HCT116 (cell line): Measurements from ENCODE around the gene PTGIR. TPM values are rescaled to one million over a fixed set of nuclear protein-coding genes. Genes with fewer than 3 reads are reported as not detected.

Experiments
- ATAC-seq: fragments of 200-7000 bp; cut with Tn5 transposase; 2 replicates; pipeline ENCODE4 v1.9.1; 2020; ENCODE audit warnings: mild to moderate bottlenecking, moderate library complexity
- BruUV-seq: library from RNA; stranded (reverse); fragments of 400-500 nt; replicated peaks from 2 replicates; lab custom pipeline; 2021; lab: Mats Ljungman, UMichigan
- CTCF ChIA-PET: fragments of 300-600 bp; sonication (Branson Sonifier 250); formaldehyde crosslinking; loops from one replicate; lab custom pipeline; 2021; ENCODE audit warnings: antibody characterized with exemption; lab: Charles Lee
- POLR2A ChIA-PET: fragments of 300-600, 350-600 bp; sonication (Branson Sonifier 250); formaldehyde crosslinking; loops from one replicate; lab custom pipeline; 2021; ENCODE audit warnings: antibody characterized with exemption; lab: Charles Lee
- RAD21 ChIA-PET, 2 experiments: fragments of 300-600 bp; sonication (Branson Sonifier 250); formaldehyde crosslinking; loops; one replicate each; lab custom pipeline; 2023; ENCODE audit warnings: low total read pairs in 2 of 2; ENCODE audit not compliant: uncharacterized antibody in 2 of 2, unreplicated experiment in 2 of 2, low non-redundant PET in 1 of 2; lab: Charles Lee
- DNase-seq: peaks from one replicate; pipeline ENCODE4 v3.0.0-alpha.2; 2010; ENCODE audit warnings: low read depth, low spot score
- H2AFZ ChIP-seq: fragments of 200-600 bp; shearing (Covaris generic), sonication (generic); 2 replicates; pipeline ENCODE4 v1.6.1; 2017; ENCODE audit warnings: low read depth, mixed run types, mixed read lengths, antibody characterized with exemption, low read length; ENCODE audit not compliant: poor library complexity, severe bottlenecking
- H3K27ac ChIP-seq: 2 replicates; pipeline ENCODE4 v1.5.1; 2012; ENCODE audit warnings: low read depth, low read length
- H3K27me3 ChIP-seq: fragments of 200-600 bp; sonication (generic); 2 replicates; pipeline ENCODE4 v1.6.1; 2016; ENCODE audit warnings: mixed run types, low read length, mixed read lengths; ENCODE audit not compliant: insufficient read depth
- H3K36me3 ChIP-seq, 2 experiments: fragments of 200-500 bp in 1 of 2; fragments of 200-600 bp in 1 of 2; sonication (Bioruptor generic) in 1 of 2; sonication (generic) in 1 of 2; 2 replicates each; pipeline versions ENCODE4 v1.5.1 to v1.6.1; 2014 to 2016; ENCODE audit warnings: low read length in 2 of 2, inconsistent platforms in 1 of 2, mixed read lengths in 1 of 2, mixed run types in 1 of 2; ENCODE audit not compliant: insufficient read depth in 2 of 2, control insufficient read depth in 1 of 2
- H3K4me1 ChIP-seq, 2 experiments: fragments of 200-600 bp in 1 of 2; sonication (generic) in 1 of 2; 2 replicates each; pipeline versions ENCODE4 v1.5.1 to v1.6.1; 2012 to 2017; ENCODE audit warnings: low read length in 2 of 2, inconsistent platforms in 1 of 2, mild to moderate bottlenecking in 1 of 2, mixed read lengths in 1 of 2, mixed run types in 1 of 2, moderate library complexity in 1 of 2; ENCODE audit not compliant: insufficient read depth in 2 of 2, control insufficient read depth in 1 of 2
- H3K4me2 ChIP-seq: fragments of 200-600 bp; sonication (generic); 2 replicates; pipeline ENCODE4 v1.6.1; 2017; ENCODE audit warnings: mixed run types, low read length, mixed read lengths
- H3K4me3 ChIP-seq, 2 experiments: fragments of 200-600 bp in 1 of 2; sonication (generic) in 1 of 2; replicated peaks in 1 of 2; 2 replicates each; pipeline ENCODE4 v1.5.1; 2011 to 2016; ENCODE audit warnings: low read length in 2 of 2, control low read depth in 1 of 2, low read depth in 1 of 2, mild to moderate bottlenecking in 1 of 2, mixed read lengths in 1 of 2, mixed run types in 1 of 2
- H3K79me2 ChIP-seq: fragments of 200-600 bp; sonication (generic); 2 replicates; pipeline ENCODE4 v1.6.1; 2017; ENCODE audit warnings: mild to moderate bottlenecking, mixed run types, low read length, moderate library complexity, mixed read lengths; ENCODE audit not compliant: insufficient read depth
- H3K9ac ChIP-seq: fragments of 200-600 bp; sonication (generic); 2 replicates; pipeline ENCODE4 v1.6.1; 2016; ENCODE audit warnings: low read length, mixed read lengths
- H3K9me2 ChIP-seq: fragments of 200-600 bp; sonication (generic), shearing (Covaris generic); 2 replicates; pipeline ENCODE4 v1.6.1; 2017; ENCODE audit warnings: mixed run types, mild to moderate bottlenecking, moderate library complexity; ENCODE audit not compliant: insufficient read depth
- H3K9me3 ChIP-seq, 2 experiments: fragments of 200-500 bp in 1 of 2; fragments of 200-600 bp in 1 of 2; sonication (Bioruptor generic) in 1 of 2; sonication (generic) in 1 of 2; 2 replicates each; pipeline ENCODE4 v1.6.1; 2014 to 2017; ENCODE audit warnings: low read length in 2 of 2, mixed read lengths in 2 of 2, inconsistent platforms in 1 of 2, low read depth in 1 of 2, mild to moderate bottlenecking in 1 of 2, mixed run types in 1 of 2, moderate library complexity in 1 of 2; ENCODE audit not compliant: control insufficient read depth in 1 of 2, insufficient read depth in 1 of 2
- H4K20me1 ChIP-seq: fragments of 200-600 bp; sonication (generic), shearing (Covaris generic); 2 replicates; pipeline ENCODE4 v1.6.1; 2017; ENCODE audit warnings: mixed run types, mild to moderate bottlenecking, moderate library complexity; ENCODE audit not compliant: insufficient read depth
- CBX3 ChIP-seq: IDR thresholded peaks from 2 replicates; pipeline ENCODE4 v1.6.1; 2012; ENCODE audit warnings: low read depth
- CEBPB ChIP-seq: IDR thresholded peaks from 2 replicates; pipeline ENCODE4 v1.6.1; 2012; ENCODE audit warnings: low read depth
- CTCF ChIP-seq, 3 experiments: fragments of 200-600 bp in 1 of 3; sonication (generic) in 1 of 3; IDR thresholded peaks in 2 of 3; conservative IDR thresholded peaks in 1 of 3; 2 replicates each; pipeline ENCODE4 v1.5.1; 2012 to 2017; ENCODE audit warnings: low read depth in 2 of 3, low read length in 2 of 3, antibody characterized with exemption in 1 of 3, borderline replicate concordance in 1 of 3, control low read depth in 1 of 3, mild to moderate bottlenecking in 1 of 3, mixed read lengths in 1 of 3, mixed run types in 1 of 3, moderate library complexity in 1 of 3; ENCODE audit not compliant: insufficient read depth in 1 of 3
- EZH2 ChIP-seq: fragments of 200-600 bp; sonication (generic); IDR thresholded peaks from 2 replicates; pipeline ENCODE4 v1.6.1; 2017; ENCODE audit warnings: antibody characterized with exemption, mixed run types
- MAX ChIP-seq: IDR thresholded peaks from 2 replicates; pipeline ENCODE4 v1.6.1; 2012
- POLR2AphosphoS5 ChIP-seq: IDR thresholded peaks from 2 replicates; pipeline ENCODE4 v1.6.1; 2011; ENCODE audit warnings: mild to moderate bottlenecking, low read depth, low read length, moderate library complexity
- REST ChIP-seq: IDR thresholded peaks from 2 replicates; pipeline ENCODE4 v1.6.1; 2012; ENCODE audit warnings: low read depth
- SIN3A ChIP-seq: IDR thresholded peaks from 2 replicates; pipeline ENCODE4 v1.6.1; 2012; ENCODE audit warnings: low read depth
- SRF ChIP-seq: IDR thresholded peaks from 2 replicates; pipeline ENCODE4 v1.6.1; 2012; ENCODE audit warnings: low read depth
- YY1 ChIP-seq: IDR thresholded peaks from 2 replicates; pipeline ENCODE4 v1.6.1; 2011; ENCODE audit warnings: low read length, low read depth, moderate library complexity, mild to moderate bottlenecking; ENCODE audit not compliant: insufficient replicate concordance; ENCODE audit errors: extremely low read depth
- ZNF274 ChIP-seq: fragments of 200-500 bp; sonication (Bioruptor generic); IDR thresholded peaks from 2 replicates; pipeline ENCODE4 v1.6.1; 2014; ENCODE audit warnings: mild to moderate bottlenecking, low read depth, low read length, inconsistent platforms
- intact Hi-C: fragments of 100-400 bp; cut with micrococcal nuclease; formaldehyde crosslinking; loops from 2 replicates; pipeline ENCODE4 v1.10.0; 2022
- total RNA-seq: library from RNA; stranded (reverse); gene quantifications from one replicate; pipeline ENCODE4 v1.2.1, GENCODE V29; 2021; ENCODE audit not compliant: unreplicated experiment
- TF ChIP-seq, protein P1 (sequence below): IDR thresholded peaks from 2 replicates; pipeline ENCODE4 v1.6.1; 2011; ENCODE audit warnings: mild to moderate bottlenecking, low read length, moderate library complexity; ENCODE audit not compliant: insufficient replicate concordance; ENCODE audit errors: extremely low read depth

Gene PTGIR
- total RNA-seq, 1 experiment from 2014 or later = not detected

GRCh38 chr19:46596008-46596407, 28.9 kb downstream of the PTGIR start:
- no peak for DNase-seq
- Histone ChIP-seq H3K27me3 (no peaks in the 10 kb centered on the region), H3K9me3 (no peaks in the 10 kb centered on the region), H3K4me2 (peak overlapping the region; percentile 16), H3K4me3 (no peak overlapping the region), H3K79me2 (no peaks in the 10 kb centered on the region), H3K36me3 (no peaks in the 10 kb centered on the region), H3K27ac (no peak overlapping the region), H3K9ac (no peak overlapping the region), H4K20me1 (no peaks in the 10 kb centered on the region), H2AFZ (no peak overlapping the region), H3K4me1 (peaks cover 4 to 19% of the 10 kb centered on the region in 2 experiments; a peak in 3 of 4 replicates), H3K9me2 (no peaks in the 10 kb centered on the region)
- RAD21 ChIA-PET = no interaction called here
- POLR2A ChIA-PET = no interaction called here
- no TSS peak for BruUV-seq
- peak; percentile 23; the same call in 1 of the 2 replicates for ATAC-seq
- intact Hi-C loops = no loop called here
- no peak for TF ChIP-seq CBX3
- TF ChIP-seq, protein P1, sequence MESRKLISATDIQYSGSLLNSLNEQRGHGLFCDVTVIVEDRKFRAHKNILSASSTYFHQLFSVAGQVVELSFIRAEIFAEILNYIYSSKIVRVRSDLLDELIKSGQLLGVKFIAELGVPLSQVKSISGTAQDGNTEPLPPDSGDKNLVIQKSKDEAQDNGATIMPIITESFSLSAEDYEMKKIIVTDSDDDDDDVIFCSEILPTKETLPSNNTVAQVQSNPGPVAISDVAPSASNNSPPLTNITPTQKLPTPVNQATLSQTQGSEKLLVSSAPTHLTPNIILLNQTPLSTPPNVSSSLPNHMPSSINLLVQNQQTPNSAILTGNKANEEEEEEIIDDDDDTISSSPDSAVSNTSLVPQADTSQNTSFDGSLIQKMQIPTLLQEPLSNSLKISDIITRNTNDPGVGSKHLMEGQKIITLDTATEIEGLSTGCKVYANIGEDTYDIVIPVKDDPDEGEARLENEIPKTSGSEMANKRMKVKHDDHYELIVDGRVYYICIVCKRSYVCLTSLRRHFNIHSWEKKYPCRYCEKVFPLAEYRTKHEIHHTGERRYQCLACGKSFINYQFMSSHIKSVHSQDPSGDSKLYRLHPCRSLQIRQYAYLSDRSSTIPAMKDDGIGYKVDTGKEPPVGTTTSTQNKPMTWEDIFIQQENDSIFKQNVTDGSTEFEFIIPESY = no peak
- TF ChIP-seq REST = no peak
- TF ChIP-seq YY1 = no peak
- TF ChIP-seq CEBPB = no peak
- TF ChIP-seq EZH2 = no peak
- TF ChIP-seq SIN3A = no peak
- TF ChIP-seq ZNF274 = no peak
- no peak for TF ChIP-seq SRF
- TF ChIP-seq CTCF (IDR thresholded peaks at IDR 0.05 in 2 of 3, conservative IDR thresholded peaks at IDR 0.05 in 1 of 3; ENCODE audit: borderline replicate concordance in 1 of 3, insufficient read depth in 1 of 3, low read depth in 2 of 3, low read length in 2 of 3) = no peak
- no peak for TF ChIP-seq POLR2AphosphoS5
- no peak for TF ChIP-seq MAX
- CTCF ChIA-PET = interaction anchor here (0.7 to 1.2 kb wide), 2 partner anchors 58 to 815 kb away, joined by 3 read pairs; no protein-coding TSS in a partner anchor
